Effector memory CD8-positive, alpha-beta T cell (primary cell): Measurements from ENCODE around the gene SCD5.

Experiments used
- ATAC-seq: fragments of 150-1000 bp; cut with Tn5 transposase; replicated peaks from 2 replicates; pipeline ENCODE4 v1.10.0; 2021; ENCODE audit warnings: mild to moderate bottlenecking, moderate library complexity
- DNase-seq, 3 experiments: peaks; one replicate each; pipeline ENCODE4 v3.0.0; 2021
- H3K27ac Mint-ChIP-seq, 2 donors: one replicate each; pipeline ENCODE4 v1.8.0; 2022; ENCODE audit warnings: mild to moderate bottlenecking in 2 of 2, mixed read lengths in 2 of 2, moderate library complexity in 2 of 2
- H3K27me3 Mint-ChIP-seq, 2 donors: one replicate each; pipeline ENCODE4 v1.8.0; 2022; ENCODE audit warnings: mixed read lengths in 2 of 2
- H3K36me3 Mint-ChIP-seq: one replicate; pipeline ENCODE4 v1.8.0; 2022; ENCODE audit warnings: mild to moderate bottlenecking, moderate library complexity, mixed read lengths; ENCODE audit not compliant: insufficient read depth
- H3K4me1 Mint-ChIP-seq, 2 donors: one replicate each; pipeline ENCODE4 v1.8.0; 2022; ENCODE audit warnings: low read depth in 2 of 2, mixed read lengths in 2 of 2
- H3K4me3 Mint-ChIP-seq, 2 donors: one replicate each; pipeline ENCODE4 v1.8.0; 2022; ENCODE audit warnings: mild to moderate bottlenecking in 2 of 2, mixed read lengths in 2 of 2, moderate library complexity in 2 of 2
- H3K9me3 Mint-ChIP-seq, 2 donors: one replicate each; pipeline ENCODE4 v1.8.0; 2022; ENCODE audit warnings: mixed read lengths in 2 of 2

The SCD5 gene

DNA sequence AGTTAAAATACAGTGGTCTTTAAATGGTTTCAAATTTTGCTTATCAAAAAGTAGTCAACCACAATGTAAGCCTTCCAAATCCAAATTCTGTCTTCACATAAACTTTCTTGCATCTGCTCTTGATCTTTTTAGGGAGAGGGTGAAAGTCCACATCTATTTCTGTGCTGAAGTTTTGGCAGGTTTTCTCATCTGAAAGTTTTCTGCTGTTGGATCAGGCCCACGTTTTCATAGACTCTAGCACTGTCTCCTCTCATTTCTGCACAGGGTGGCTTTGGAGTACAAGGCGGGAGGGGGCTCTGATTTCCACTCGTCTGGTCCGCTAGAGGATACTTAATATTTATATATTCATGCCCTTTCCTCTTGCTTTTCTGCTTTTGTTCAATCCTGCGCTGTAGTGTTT lies 218.7 kb downstream of the SCD5 start:
- Mint-ChIP-seq H3K4me1 (no peaks in the 10 kb centered on the region), H3K36me3 (no peaks in the 10 kb centered on the region), H3K27ac (no peak overlapping the region), H3K27me3 (peaks cover 33 to 44% of the 10 kb centered on the region in 2 donors), H3K9me3 (no peaks in the 10 kb centered on the region), H3K4me3 (no peak overlapping the region)
- ATAC-seq (no peak), DNase-seq (no peak)
